AG20443 (cell line): Measurements from ENCODE around the gene POR.
"Not testable (repeated sequence)": the region's sequence is repeated elsewhere in the genome, so short reads cannot be mapped to it uniquely, and the experiment has no call there.

ENCODE experiments used
- DNase-seq: peaks from one replicate; pipeline ENCODE4 v3.0.0; 2012; ENCODE audit warnings: low spot score, mixed read lengths

POR gene

DNA sequence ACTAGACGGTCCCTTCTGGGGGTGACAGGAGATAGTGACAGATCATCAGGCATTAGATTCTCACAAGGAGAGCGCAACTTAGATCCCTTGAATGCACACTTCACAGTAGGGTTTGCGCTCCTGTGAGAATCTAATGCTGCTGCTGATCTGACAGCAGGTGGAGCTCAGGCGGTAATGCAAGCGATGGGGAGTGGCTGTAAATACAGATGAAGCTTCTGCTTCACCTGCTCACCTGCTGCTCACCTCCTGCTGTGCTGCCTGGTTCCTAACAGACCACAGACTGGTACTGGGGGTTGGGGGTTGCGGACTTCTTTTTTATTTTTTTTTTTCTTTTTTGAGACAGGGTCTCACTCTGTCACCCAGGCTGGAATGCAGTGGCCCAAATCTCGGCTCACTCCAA, 114.7 kb downstream of the POR start:
- not testable (repeated sequence) for DNase-seq

DNA sequence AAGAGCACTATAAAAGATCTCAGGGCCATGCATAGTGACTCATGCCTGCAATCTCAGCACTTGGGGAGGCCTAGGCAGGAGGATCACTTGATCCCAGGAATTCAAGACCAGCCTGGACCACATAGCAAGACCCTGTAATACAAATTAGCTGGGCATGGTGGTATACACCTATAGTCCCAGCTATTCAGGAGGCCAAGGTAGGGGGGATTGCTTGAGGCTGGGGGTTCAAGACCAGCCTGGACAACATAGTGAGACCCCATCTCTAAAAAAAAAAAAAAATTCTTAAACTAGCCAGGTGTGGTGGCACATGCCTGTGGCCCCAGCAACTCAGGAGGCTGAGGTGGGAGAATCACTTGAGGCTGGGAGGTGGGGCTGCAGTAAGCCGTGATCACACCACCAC, 117.0 kb downstream of the POR start:
- no peak for DNase-seq
